ENCODE measurements around the gene CSRNP3.

DNA sequence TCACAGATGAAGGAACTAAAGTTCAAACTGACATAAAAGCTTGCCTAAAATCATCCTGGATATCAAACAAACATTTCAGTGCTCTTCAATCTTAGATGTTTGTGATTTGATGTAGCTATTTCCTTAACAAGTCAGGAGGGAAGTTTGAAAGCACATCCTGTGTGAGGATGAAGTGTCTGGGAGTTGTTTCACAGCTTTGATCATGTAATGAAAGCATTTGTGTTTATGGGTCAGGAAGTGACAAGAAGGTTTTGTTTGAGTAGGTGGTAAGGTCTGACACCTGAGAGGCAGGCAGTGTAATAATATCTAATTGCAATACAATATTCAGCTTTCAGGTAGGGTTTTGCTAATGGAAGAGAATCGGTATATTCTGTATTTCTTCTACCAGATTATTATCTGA lies 26.0 kb upstream of the CSRNP3 start:
- TF ChIP-seq POLR2A (IDR thresholded peaks at IDR 0.05; ENCODE audit: low read depth, low read length) (no peak), TAF1 (IDR thresholded peaks at IDR 0.05; ENCODE audit: borderline replicate concordance, low read depth, low read length) (no peak)
